Panc1 (cell line): Measurements from ENCODE around the gene CDHR4.

Experiments
- CTCF ChIP-seq: fragments of 450-650 bp; IDR thresholded peaks from 2 replicates; pipeline ENCODE4 v1.5.1; 2017; ENCODE audit warnings: mild to moderate bottlenecking
- POLR2AphosphoS5 ChIP-seq: IDR thresholded peaks from 2 replicates; pipeline ENCODE4 v1.6.1; 2012; ENCODE audit warnings: mild to moderate bottlenecking, low read depth, low read length, moderate library complexity
- REST ChIP-seq, 2 experiments: IDR thresholded peaks; 2 replicates each; pipeline ENCODE4 v1.6.1; 2011 to 2012; ENCODE audit warnings: low read depth in 2 of 2, control low read depth in 1 of 2, low read length in 1 of 2, mild to moderate bottlenecking in 1 of 2, moderate library complexity in 1 of 2; ENCODE audit not compliant: insufficient read depth in 1 of 2
- SIN3A ChIP-seq: IDR thresholded peaks from 2 replicates; pipeline ENCODE4 v1.6.1; 2012; ENCODE audit warnings: low read depth, mild to moderate bottlenecking, low read length, moderate library complexity, borderline replicate concordance; ENCODE audit not compliant: insufficient read depth
- TCF7L2 ChIP-seq: IDR thresholded peaks from 2 replicates; pipeline ENCODE4 v1.6.1; 2011; ENCODE audit warnings: mild to moderate bottlenecking, low read depth, low read length, inconsistent platforms

- TF ChIP-seq CTCF: no peak
- TF ChIP-seq TCF7L2: no peak
- no peak for TF ChIP-seq REST (IDR thresholded peaks at IDR 0.05; ENCODE audit: insufficient read depth in 1 of 2, low read depth in 2 of 2, low read length in 1 of 2)
- TF ChIP-seq POLR2AphosphoS5: no peak
- TF ChIP-seq SIN3A: no peak
Measured at GRCh38 chr3:49756036-49756435, 43.6 kb downstream of the CDHR4 start.
